Cardiac muscle cell (in vitro differentiated cells and primary cell): ENCODE results near the gene LATS1. TPM values are rescaled to one million over a fixed set of nuclear protein-coding genes. Genes with fewer than 3 reads are reported as not detected.
"Not testable (repeated sequence)": the region's sequence is repeated elsewhere in the genome, so short reads cannot be mapped to it uniquely, and the experiment has no call there.

Source experiments
- DNase-seq, 2 donors: peaks; one replicate each; pipeline versions ENCODE4 v3.0.0 to v3.0.0-alpha.2; 2010 to 2017; ENCODE audit warnings: low read depth in 1 of 2, low spot score in 1 of 2
- H3K27ac ChIP-seq: fragments of 200-600 bp; sonication (generic); 2 replicates; pipeline ENCODE4 v1.5.1; 2016
- H3K27me3 ChIP-seq: fragments of 200-600 bp; sonication (generic); 2 replicates; pipeline ENCODE4 v1.6.0; 2016; ENCODE audit warnings: control low read depth
- H3K36me3 ChIP-seq: fragments of 200-600 bp; sonication (generic); 2 replicates; pipeline ENCODE4 v1.5.1; 2016; ENCODE audit warnings: control low read depth
- H3K4me1 ChIP-seq: fragments of 200-600 bp; sonication (generic); 2 replicates; pipeline ENCODE4 v1.8.1; 2017; ENCODE audit warnings: low read depth, mild to moderate bottlenecking, mixed run types
- H3K4me3 ChIP-seq: fragments of 200-600 bp; sonication (generic); 2 replicates; pipeline ENCODE4 v1.5.1; 2016; ENCODE audit warnings: mild to moderate bottlenecking
- H3K9me3 ChIP-seq: fragments of 200-600 bp; sonication (generic); 2 replicates; pipeline ENCODE4 v1.5.1; 2017; ENCODE audit warnings: low read depth, mild to moderate bottlenecking, control low read depth
- polyA plus RNA-seq: library from polyadenylated mRNA; unstranded; fragments of >200 nt; fragmentation: Nextera tagmentation; extraction: Ambion mirVana; gene quantifications from 2 replicates; pipeline ENCODE4 v1.2.1, GENCODE V29; 2016
- total RNA-seq: library from RNA; depleted of rRNA; stranded (reverse); fragments of >200 nt; gene quantifications from 2 replicates; pipeline ENCODE4 v1.2.3, GENCODE V29; 2016
- TF ChIP-seq, protein P1 (sequence below): IDR thresholded peaks from 2 replicates; pipeline ENCODE4 v1.5.1; 2012; ENCODE audit warnings: low read depth, mild to moderate bottlenecking, low read length

Gene LATS1
- total and polyA plus RNA-seq, 2 experiments from 2014 or later = 7.2 to 13.2 TPM

DNA sequence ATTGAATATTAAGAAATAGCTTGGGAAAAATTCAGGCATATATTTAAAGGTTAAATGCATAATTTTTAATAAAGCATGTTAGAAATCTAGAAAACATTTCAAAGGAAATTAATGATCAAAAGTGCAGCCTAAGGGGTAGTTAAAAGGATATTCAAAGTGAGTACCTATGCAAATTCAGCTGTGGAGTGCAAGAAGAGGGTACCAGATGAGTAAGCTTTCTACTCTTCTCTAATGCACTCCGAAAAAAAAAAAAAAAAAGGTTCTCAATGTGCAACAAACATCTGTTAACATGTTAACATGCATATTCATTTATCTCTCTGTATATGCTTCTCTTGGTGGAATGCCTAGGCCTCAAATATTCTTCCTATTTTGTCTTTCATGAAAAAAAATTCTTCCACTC, 37.4 kb downstream of the LATS1 start:
- peaks cover 32% of the 10 kb centered on the region for H3K36me3 ChIP-seq
- H3K27me3 ChIP-seq = no peaks in the 10 kb centered on the region
- H3K27ac ChIP-seq = peak overlapping the region; percentile 62
- no peak overlapping the region for H3K4me3 ChIP-seq
- TF ChIP-seq, protein P1, sequence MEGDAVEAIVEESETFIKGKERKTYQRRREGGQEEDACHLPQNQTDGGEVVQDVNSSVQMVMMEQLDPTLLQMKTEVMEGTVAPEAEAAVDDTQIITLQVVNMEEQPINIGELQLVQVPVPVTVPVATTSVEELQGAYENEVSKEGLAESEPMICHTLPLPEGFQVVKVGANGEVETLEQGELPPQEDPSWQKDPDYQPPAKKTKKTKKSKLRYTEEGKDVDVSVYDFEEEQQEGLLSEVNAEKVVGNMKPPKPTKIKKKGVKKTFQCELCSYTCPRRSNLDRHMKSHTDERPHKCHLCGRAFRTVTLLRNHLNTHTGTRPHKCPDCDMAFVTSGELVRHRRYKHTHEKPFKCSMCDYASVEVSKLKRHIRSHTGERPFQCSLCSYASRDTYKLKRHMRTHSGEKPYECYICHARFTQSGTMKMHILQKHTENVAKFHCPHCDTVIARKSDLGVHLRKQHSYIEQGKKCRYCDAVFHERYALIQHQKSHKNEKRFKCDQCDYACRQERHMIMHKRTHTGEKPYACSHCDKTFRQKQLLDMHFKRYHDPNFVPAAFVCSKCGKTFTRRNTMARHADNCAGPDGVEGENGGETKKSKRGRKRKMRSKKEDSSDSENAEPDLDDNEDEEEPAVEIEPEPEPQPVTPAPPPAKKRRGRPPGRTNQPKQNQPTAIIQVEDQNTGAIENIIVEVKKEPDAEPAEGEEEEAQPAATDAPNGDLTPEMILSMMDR = no peak
- peaks cover 9% of the 10 kb centered on the region for H3K4me1 ChIP-seq
- DNase-seq = no peak
- no peaks in the 10 kb centered on the region for H3K9me3 ChIP-seq

DNA sequence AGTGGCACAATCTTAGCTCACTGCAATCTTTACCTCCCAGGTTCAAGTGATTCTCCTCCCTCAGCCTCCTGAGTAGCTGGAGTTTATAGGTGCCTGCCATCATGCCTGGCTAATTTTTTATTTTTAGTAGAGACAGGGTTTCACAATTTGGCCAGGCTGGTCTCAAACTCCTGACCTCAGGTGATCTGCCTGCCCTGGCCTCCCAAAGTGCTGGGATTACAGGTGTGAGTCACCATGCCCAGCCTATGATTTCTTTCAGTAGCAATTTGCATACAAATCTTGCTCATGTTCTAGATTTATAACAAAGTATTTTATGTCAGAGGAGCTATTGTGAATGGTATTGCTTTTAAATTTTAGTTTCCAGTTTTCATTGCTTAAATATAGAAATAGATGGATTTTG, 45.6 kb downstream of the LATS1 start:
- DNase-seq, H3K9me3 ChIP-seq, H3K27me3 ChIP-seq, H3K4me3 ChIP-seq, H3K4me1 ChIP-seq, H3K27ac ChIP-seq: not testable (repeated sequence)
- peaks cover 42% of the 10 kb centered on the region for H3K36me3 ChIP-seq

DNA sequence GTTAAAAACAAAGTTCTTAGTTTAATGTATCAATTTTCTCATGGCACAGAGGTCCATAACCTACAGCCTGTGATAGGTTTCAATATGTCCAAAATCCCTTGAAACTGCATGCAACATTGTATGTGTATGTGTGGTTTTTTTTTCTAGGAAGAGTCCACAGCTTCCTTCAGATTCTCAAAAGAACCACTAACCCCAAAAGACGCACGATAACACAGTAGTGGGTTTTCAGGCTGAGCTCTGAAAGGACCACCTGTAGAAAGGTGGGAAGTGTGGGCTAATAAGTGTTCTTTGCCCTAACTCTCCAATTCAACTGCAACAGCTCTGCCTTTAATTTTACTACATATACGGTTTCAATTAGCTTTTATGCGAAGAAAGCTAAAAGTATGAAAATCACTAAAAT, 57.9 kb downstream of the LATS1 start:
- Histone ChIP-seq H3K9me3 (no peaks in the 10 kb centered on the region), H3K27ac (no peak overlapping the region)

DNA sequence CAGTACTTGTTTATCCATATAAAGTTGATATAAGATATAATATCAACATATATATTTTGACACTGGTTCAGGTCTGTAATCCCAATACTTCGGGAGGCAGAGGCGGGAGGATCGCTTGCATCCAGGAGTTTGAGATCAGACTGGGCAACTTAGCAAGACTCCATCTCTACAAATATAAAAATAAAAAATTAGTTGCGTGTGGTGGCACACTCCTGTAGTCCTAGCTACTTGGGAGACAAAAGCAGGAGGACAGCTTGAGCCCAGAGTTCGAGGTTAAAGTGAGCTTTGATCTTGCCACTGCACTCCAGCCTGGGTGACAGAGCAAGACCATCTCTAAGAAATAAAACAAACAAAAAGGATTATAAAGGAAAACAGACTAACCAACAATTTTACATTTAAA, 60.5 kb downstream of the LATS1 start:
- DNase-seq = no peak
- H3K9me3 ChIP-seq = no peaks in the 10 kb centered on the region

More for the DNA sequence above, 57.9 kb downstream of the LATS1 start:
- H3K4me3 ChIP-seq = no peak overlapping the region
- TF ChIP-seq, protein P1 = no peak
- no peaks in the 10 kb centered on the region for H3K4me1 ChIP-seq
- peaks cover 34% of the 10 kb centered on the region for H3K36me3 ChIP-seq
- H3K27me3 ChIP-seq = no peaks in the 10 kb centered on the region
- no peak for DNase-seq

DNA sequence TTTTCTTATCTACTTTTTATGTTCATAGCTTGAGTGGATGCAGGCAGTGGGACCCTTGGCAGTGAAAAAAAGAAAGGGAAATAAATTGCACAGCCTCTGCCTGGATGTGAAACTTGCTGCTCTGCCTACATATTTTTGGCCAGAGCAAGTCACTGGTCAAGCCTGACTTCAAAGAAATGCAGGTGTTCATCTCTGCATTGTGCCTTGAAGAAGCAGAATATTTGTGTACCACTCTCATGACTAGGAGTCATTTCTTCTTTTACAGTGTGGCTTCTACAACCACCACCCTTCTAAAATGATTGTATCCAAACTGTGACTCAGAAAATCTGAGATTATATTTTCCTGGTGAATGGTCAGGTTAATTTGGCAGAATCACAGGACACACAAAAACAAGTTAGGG, 66.8 kb downstream of the LATS1 start:
- no peaks in the 10 kb centered on the region for H3K4me1 ChIP-seq
- H3K36me3 ChIP-seq = no peaks in the 10 kb centered on the region
- H3K9me3 ChIP-seq = no peaks in the 10 kb centered on the region
- H3K27ac ChIP-seq = no peak overlapping the region
- H3K4me3 ChIP-seq = no peak overlapping the region
- no peaks in the 10 kb centered on the region for H3K27me3 ChIP-seq
- DNase-seq = no peak
- TF ChIP-seq, protein P1 = no peak

More for the DNA sequence above, 60.5 kb downstream of the LATS1 start:
- H3K27ac ChIP-seq = no peak overlapping the region
- no peak overlapping the region for H3K4me3 ChIP-seq
- no peaks in the 10 kb centered on the region for H3K27me3 ChIP-seq
- no peaks in the 10 kb centered on the region for H3K4me1 ChIP-seq
- H3K36me3 ChIP-seq = peaks cover 22% of the 10 kb centered on the region
- TF ChIP-seq, protein P1 = no peak

DNA sequence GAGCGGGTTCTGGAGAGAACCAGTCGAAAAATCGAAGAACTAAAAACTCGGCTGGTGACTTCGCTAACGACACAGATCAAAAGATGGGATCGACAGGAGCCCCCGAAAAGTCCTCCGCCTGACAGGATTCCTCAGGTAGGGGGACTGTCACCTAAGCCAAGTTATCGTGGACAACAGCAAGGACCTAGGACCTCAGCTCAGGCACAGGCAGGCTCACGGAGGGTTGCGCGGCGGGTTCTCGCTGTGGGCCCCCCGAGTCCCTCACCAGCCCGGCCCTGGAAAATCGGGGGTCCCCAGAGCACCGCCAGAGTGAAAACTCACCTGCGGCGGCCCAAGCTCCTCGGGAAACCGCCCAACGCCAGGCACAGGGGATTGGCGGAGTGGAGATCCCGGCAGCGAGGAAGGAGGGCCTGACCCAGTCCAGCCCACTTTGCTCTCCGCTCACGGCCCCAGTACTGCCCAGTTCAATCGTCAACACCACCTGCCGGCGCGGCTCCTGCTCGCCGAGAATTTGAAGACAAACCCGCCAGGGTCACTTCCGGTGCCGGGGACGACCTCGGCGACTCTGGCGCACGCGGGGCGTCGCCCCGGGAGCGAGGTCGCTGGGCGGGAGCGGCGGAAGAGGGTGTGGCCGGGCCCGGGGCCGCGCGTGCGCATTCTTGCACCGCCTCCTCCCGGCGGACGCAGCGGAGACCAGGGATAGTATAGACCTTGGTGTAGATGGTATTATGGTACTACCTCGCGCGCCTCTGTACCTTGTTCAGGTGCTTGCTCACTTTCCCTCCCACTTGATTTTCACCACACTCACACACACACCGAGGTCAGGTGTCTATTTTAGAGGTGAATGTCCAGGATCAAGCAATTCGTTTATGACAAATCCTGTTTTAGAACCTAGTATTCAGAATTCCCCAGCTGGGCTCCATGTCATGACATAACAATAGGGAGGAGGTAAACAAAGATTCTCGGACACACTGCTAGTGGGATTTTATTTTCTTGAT, 69.5 kb downstream of the LATS1 start, which contains the start of gene KATNA1:
TSS of gene KATNA1 (minus strand) at position 567 of the 998 bp plus-strand sequence. CDS start 10,167 bp downstream, outside the sequence.
- Histone ChIP-seq H3K9me3 (no peaks in the 10 kb centered on the region), H3K4me3 (peak within 1 kb of the TSS; percentile 64), H3K27me3 (no peaks in the 10 kb centered on the region), H3K4me1 (no peaks in the 10 kb centered on the region), H3K27ac (peak within 1 kb of the TSS; percentile 81), H3K36me3 (no peaks in the 10 kb centered on the region)
- DNase-seq = peak; percentile 77 to 92
- TF ChIP-seq, protein P1 = no peak
